ENCODE data around the gene KCNK5.

The KCNK5 gene

GRCh38 chr6:39215640-39216158 lies 13.6 kb downstream of the KCNK5 start:
- H4K20me1 ChIP-seq (ENCODE audit: insufficient read depth), result no peaks in the 10 kb centered on the region
- TF ChIP-seq CTCF (conservative IDR thresholded peaks at IDR 0.05; ENCODE audit: low read depth, low read length), result no peak
- no peak overlapping the region for H3K9ac ChIP-seq
- H3K79me2 ChIP-seq (ENCODE audit: insufficient read depth, low read depth), result no peaks in the 10 kb centered on the region
- no peaks in the 10 kb centered on the region for H3K27me3 ChIP-seq (ENCODE audit: insufficient read depth, low read depth)
- H3K4me1 ChIP-seq (ENCODE audit: low read depth, poor library complexity, severe bottlenecking), result no peaks in the 10 kb centered on the region
- H3K27ac ChIP-seq, result no peak overlapping the region
- no peak overlapping the region for H2AFZ ChIP-seq (ENCODE audit: low read depth)
- no peak overlapping the region for H3K4me3 ChIP-seq (IDR thresholded peaks at IDR 0.05; ENCODE audit: insufficient read depth, low read depth, low read length)
- no peak overlapping the region for H3K4me2 ChIP-seq
- H3K36me3 ChIP-seq (ENCODE audit: insufficient read depth), result no peaks in the 10 kb centered on the region

GRCh38 chr6:39214846-39215639 lies 14.2 kb downstream of the KCNK5 start:
- no peak for TF ChIP-seq CTCF (conservative IDR thresholded peaks at IDR 0.05; ENCODE audit: low read depth, low read length)
- no peak overlapping the region for H3K4me3 ChIP-seq (IDR thresholded peaks at IDR 0.05; ENCODE audit: insufficient read depth, low read depth, low read length)

GRCh38 chr6:39214120-39214813 lies 15.0 kb downstream of the KCNK5 start:
- no peak overlapping the region for H3K9ac ChIP-seq
- no peak overlapping the region for H3K27ac ChIP-seq
- H3K79me2 ChIP-seq (ENCODE audit: insufficient read depth, low read depth), result no peaks in the 10 kb centered on the region
- no peak overlapping the region for H3K4me2 ChIP-seq
- TF ChIP-seq CTCF (conservative IDR thresholded peaks at IDR 0.05; ENCODE audit: low read depth, low read length), result no peak
- H3K4me3 ChIP-seq (IDR thresholded peaks at IDR 0.05; ENCODE audit: insufficient read depth, low read depth, low read length), result no peak overlapping the region
- no peaks in the 10 kb centered on the region for H3K36me3 ChIP-seq (ENCODE audit: insufficient read depth)
- H3K27me3 ChIP-seq (ENCODE audit: insufficient read depth, low read depth), result no peaks in the 10 kb centered on the region
- H3K4me1 ChIP-seq (ENCODE audit: low read depth, poor library complexity, severe bottlenecking), result no peaks in the 10 kb centered on the region
- H2AFZ ChIP-seq (ENCODE audit: low read depth), result no peak overlapping the region
- H4K20me1 ChIP-seq (ENCODE audit: insufficient read depth), result no peaks in the 10 kb centered on the region

More at GRCh38 chr6:39214846-39215639, 14.2 kb downstream of the KCNK5 start:
- Histone ChIP-seq H3K4me1 (ENCODE audit: low read depth, poor library complexity, severe bottlenecking) (no peaks in the 10 kb centered on the region), H3K9ac (no peak overlapping the region), H3K79me2 (ENCODE audit: insufficient read depth, low read depth) (no peaks in the 10 kb centered on the region), H4K20me1 (ENCODE audit: insufficient read depth) (no peaks in the 10 kb centered on the region), H2AFZ (ENCODE audit: low read depth) (no peak overlapping the region), H3K36me3 (ENCODE audit: insufficient read depth) (no peaks in the 10 kb centered on the region), H3K27me3 (ENCODE audit: insufficient read depth, low read depth) (no peaks in the 10 kb centered on the region), H3K27ac (no peak overlapping the region), H3K4me2 (no peak overlapping the region)

DNA sequence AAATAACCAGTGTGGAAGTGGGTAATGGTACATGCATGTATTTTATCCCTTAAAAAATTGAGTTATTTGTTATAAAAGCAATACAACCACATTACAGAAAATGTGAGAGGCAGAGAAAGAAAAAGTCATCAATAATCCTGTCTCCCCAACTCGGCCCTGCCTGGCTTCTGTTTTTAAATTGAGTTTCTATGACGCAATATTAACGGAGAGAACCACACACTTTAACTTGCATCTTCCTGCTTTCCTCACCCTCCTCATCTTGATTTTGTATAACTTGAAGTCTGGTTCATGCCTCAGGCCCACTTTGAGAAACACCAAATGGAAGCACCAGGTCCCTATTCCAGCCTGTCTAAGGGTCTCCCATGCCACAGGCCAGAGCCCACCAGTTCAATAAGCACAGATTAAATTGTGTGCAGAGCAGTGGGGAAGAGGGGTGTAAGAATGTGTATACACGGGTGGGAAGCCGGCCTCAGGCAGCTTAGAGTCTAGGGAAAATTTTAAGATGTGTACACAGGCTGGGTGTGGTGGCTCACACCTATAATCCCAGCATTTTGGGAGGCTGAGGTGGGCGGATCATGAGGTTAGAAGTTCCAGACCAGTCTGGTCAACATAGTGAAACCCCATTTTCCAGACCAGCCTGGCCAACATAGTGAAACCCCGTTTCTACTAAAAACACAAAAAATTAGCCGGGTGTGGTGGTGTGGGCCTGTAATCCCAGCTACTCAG lies 15.9 kb downstream of the KCNK5 start:
- Histone ChIP-seq H3K9ac (no peak overlapping the region), H3K4me1 (ENCODE audit: low read depth, poor library complexity, severe bottlenecking) (no peaks in the 10 kb centered on the region), H3K27ac (no peak overlapping the region), H3K27me3 (ENCODE audit: insufficient read depth, low read depth) (no peaks in the 10 kb centered on the region), H2AFZ (ENCODE audit: low read depth) (no peak overlapping the region), H3K4me3 (IDR thresholded peaks at IDR 0.05; ENCODE audit: insufficient read depth, low read depth, low read length) (no peak overlapping the region), H3K79me2 (ENCODE audit: insufficient read depth, low read depth) (no peaks in the 10 kb centered on the region), H3K4me2 (no peak overlapping the region), H3K36me3 (ENCODE audit: insufficient read depth) (no peaks in the 10 kb centered on the region), H4K20me1 (ENCODE audit: insufficient read depth) (no peaks in the 10 kb centered on the region)
- no peak for TF ChIP-seq CTCF (conservative IDR thresholded peaks at IDR 0.05; ENCODE audit: low read depth, low read length)

Measured in KMS-11 (cell line).